Mucosa of rectum (tissue), 2 donors: ENCODE data around the gene RIPOR3.

Source experiments
- H3K27ac ChIP-seq, 2 donors: one replicate each; pipeline ENCODE4 v1.7.0; 2013; ENCODE audit warnings: inconsistent platforms in 2 of 2, low read depth in 2 of 2, low read length in 2 of 2
- H3K27me3 ChIP-seq, 2 donors: one replicate each; pipeline ENCODE4 v1.7.0; 2013; ENCODE audit warnings: low read length in 2 of 2; ENCODE audit not compliant: control insufficient read depth in 2 of 2, insufficient read depth in 2 of 2
- H3K36me3 ChIP-seq, 2 donors: one replicate each; pipeline ENCODE4 v1.7.0; 2013; ENCODE audit warnings: low read length in 2 of 2; ENCODE audit not compliant: control insufficient read depth in 2 of 2, insufficient read depth in 2 of 2
- H3K4me1 ChIP-seq, 2 donors: one replicate each; pipeline ENCODE4 v1.7.0; 2013; ENCODE audit warnings: low read length in 2 of 2, mild to moderate bottlenecking in 1 of 2; ENCODE audit not compliant: control insufficient read depth in 2 of 2, insufficient read depth in 2 of 2
- H3K4me3 ChIP-seq, 2 donors: one replicate each; pipeline ENCODE4 v1.7.0; 2013; ENCODE audit warnings: low read length in 2 of 2
- H3K9ac ChIP-seq, 2 donors: one replicate each; pipeline ENCODE4 v1.7.0; 2013; ENCODE audit warnings: low read length in 2 of 2, low read depth in 1 of 2, mild to moderate bottlenecking in 1 of 2
- H3K9me3 ChIP-seq, 2 donors: one replicate each; pipeline ENCODE4 v1.7.0; 2013; ENCODE audit warnings: low read length in 2 of 2; ENCODE audit not compliant: control insufficient read depth in 2 of 2
- donor health status: healthy.
- donor health status: Normal muscosa, but diverticular disease.

Gene RIPOR3

GRCh38 chr20:50632236-50632635 lies 59.1 kb downstream of the RIPOR3 start:
- Histone ChIP-seq H3K36me3 (no peaks in the 10 kb centered on the region), H3K27ac (no peak overlapping the region), H3K9me3 (no peaks in the 10 kb centered on the region), H3K9ac (no peak overlapping the region), H3K4me1 (peaks cover 6 to 7% of the 10 kb centered on the region in 2 donors), H3K27me3 (no peaks in the 10 kb centered on the region), H3K4me3 (no peak overlapping the region)

GRCh38 chr20:50630578-50631263 lies 60.6 kb downstream of the RIPOR3 start:
- no peaks in the 10 kb centered on the region for H3K36me3 ChIP-seq
- H3K9ac ChIP-seq: no peak overlapping the region
- no peaks in the 10 kb centered on the region for H3K27me3 ChIP-seq
- H3K9me3 ChIP-seq: no peaks in the 10 kb centered on the region
- H3K4me1 ChIP-seq: peaks cover 0 to under 1% of the 10 kb centered on the region in 2 donors
- no peak overlapping the region for H3K27ac ChIP-seq
- no peak overlapping the region for H3K4me3 ChIP-seq

GRCh38 chr20:50629670-50630045 lies 61.7 kb downstream of the RIPOR3 start:
- Histone ChIP-seq H3K27me3 (no peaks in the 10 kb centered on the region), H3K4me3 (no peak overlapping the region), H3K27ac (no peak overlapping the region), H3K4me1 (no peaks in the 10 kb centered on the region), H3K36me3 (no peaks in the 10 kb centered on the region), H3K9ac (no peak overlapping the region), H3K9me3 (no peaks in the 10 kb centered on the region)

- Histone ChIP-seq H3K27ac (no peak overlapping the region), H3K4me1 (no peaks in the 10 kb centered on the region), H3K36me3 (no peaks in the 10 kb centered on the region), H3K4me3 (no peak overlapping the region), H3K9ac (no peak overlapping the region), H3K9me3 (no peaks in the 10 kb centered on the region), H3K27me3 (no peaks in the 10 kb centered on the region)
These were observed 62.3 kb downstream of the RIPOR3 start for GRCh38 chr20:50628853-50629669.

GRCh38 chr20:50628332-50628731 lies 63.0 kb downstream of the RIPOR3 start:
- Histone ChIP-seq H3K9ac (no peak overlapping the region), H3K4me1 (no peaks in the 10 kb centered on the region), H3K9me3 (no peaks in the 10 kb centered on the region), H3K36me3 (no peaks in the 10 kb centered on the region), H3K4me3 (no peak overlapping the region), H3K27ac (no peak overlapping the region), H3K27me3 (no peaks in the 10 kb centered on the region)

- H3K4me3 ChIP-seq: no peak overlapping the region
- H3K27me3 ChIP-seq: no peaks in the 10 kb centered on the region
- H3K4me1 ChIP-seq: no peaks in the 10 kb centered on the region
- no peak overlapping the region for H3K9ac ChIP-seq
- H3K27ac ChIP-seq: no peak overlapping the region
- H3K9me3 ChIP-seq: no peaks in the 10 kb centered on the region
- no peaks in the 10 kb centered on the region for H3K36me3 ChIP-seq
These were observed 63.6 kb downstream of the RIPOR3 start for GRCh38 chr20:50627747-50628146.

GRCh38 chr20:50625986-50626677 lies 65.2 kb downstream of the RIPOR3 start:
- Histone ChIP-seq H3K9me3 (peaks cover 0 to 2% of the 10 kb centered on the region in 2 donors), H3K4me1 (no peaks in the 10 kb centered on the region), H3K4me3 (no peak overlapping the region), H3K36me3 (no peaks in the 10 kb centered on the region), H3K27me3 (no peaks in the 10 kb centered on the region), H3K27ac (no peak overlapping the region), H3K9ac (no peak overlapping the region)

- H3K4me3 ChIP-seq: no peak overlapping the region
- H3K9ac ChIP-seq: no peak overlapping the region
- peaks cover 0 to 4% of the 10 kb centered on the region in 2 donors for H3K9me3 ChIP-seq
- H3K4me1 ChIP-seq: no peaks in the 10 kb centered on the region
- no peaks in the 10 kb centered on the region for H3K27me3 ChIP-seq
- H3K27ac ChIP-seq: no peak overlapping the region
- H3K36me3 ChIP-seq: no peaks in the 10 kb centered on the region
These were observed 66.9 kb downstream of the RIPOR3 start for GRCh38 chr20:50624351-50625016.

- no peak overlapping the region for H3K4me3 ChIP-seq
These were observed 70.2 kb downstream of the RIPOR3 start for GRCh38 chr20:50621068-50621665.

More at GRCh38 chr20:50621068-50621665, 70.2 kb downstream of the RIPOR3 start:
- Histone ChIP-seq H3K9me3 (peaks cover 0 to 4% of the 10 kb centered on the region in 2 donors), H3K9ac (no peak overlapping the region), H3K27me3 (no peaks in the 10 kb centered on the region), H3K4me1 (no peaks in the 10 kb centered on the region), H3K27ac (no peak overlapping the region), H3K36me3 (no peaks in the 10 kb centered on the region)
